Calu3 (cell line): ENCODE data around the gene ZNF431. TPM values are rescaled to one million over a fixed set of nuclear protein-coding genes. Genes with fewer than 3 reads are reported as not detected.

Source experiments
- BruUV-seq: library from RNA; stranded (reverse); fragments of 400-500 nt; replicated peaks from 2 replicates; lab custom pipeline; 2021; lab: Mats Ljungman, UMichigan
- CTCF ChIA-PET: fragments of 300-600 bp; sonication (Branson Sonifier 250); formaldehyde crosslinking; loops from one replicate; lab custom pipeline; 2022; ENCODE audit warnings: antibody characterized with exemption; lab: Charles Lee
- DNase-seq: peaks from one replicate; pipeline ENCODE4 v3.0.0; 2022
- H3K27ac Mint-ChIP-seq: one replicate; pipeline ENCODE4 v1.8.0; 2022; ENCODE audit warnings: mixed read lengths; ENCODE audit not compliant: unreplicated experiment
- H3K27me3 Mint-ChIP-seq: one replicate; pipeline ENCODE4 v1.8.0; 2022; ENCODE audit warnings: mixed read lengths; ENCODE audit not compliant: unreplicated experiment
- H3K36me3 Mint-ChIP-seq: one replicate; pipeline ENCODE4 v1.8.0; 2022; ENCODE audit warnings: mild to moderate bottlenecking, moderate library complexity, mixed read lengths; ENCODE audit not compliant: insufficient read depth, unreplicated experiment
- H3K4me1 Mint-ChIP-seq: one replicate; pipeline ENCODE4 v1.8.0; 2022; ENCODE audit warnings: mild to moderate bottlenecking, low read depth, mixed read lengths; ENCODE audit not compliant: unreplicated experiment
- H3K4me3 Mint-ChIP-seq: one replicate; pipeline ENCODE4 v1.8.0; 2022; ENCODE audit warnings: mild to moderate bottlenecking, low read depth, moderate library complexity, mixed read lengths; ENCODE audit not compliant: unreplicated experiment
- H3K9me3 Mint-ChIP-seq: one replicate; pipeline ENCODE4 v1.8.0; 2022; ENCODE audit warnings: low read depth, mixed read lengths; ENCODE audit not compliant: unreplicated experiment
- intact Hi-C: fragments of 100-400 bp; cut with micrococcal nuclease; formaldehyde crosslinking; loops from one replicate; pipeline ENCODE4 v1.10.0; 2022; ENCODE audit not compliant: unreplicated experiment
- total RNA-seq: library from RNA; stranded (reverse); gene quantifications from 2 replicates; pipeline ENCODE4 v1.2.3, GENCODE V29; 2022
- TF ChIP-seq, protein P1 (sequence below): fragments of 200-600 bp; IDR thresholded peaks from one replicate; pipeline ENCODE4 v1.8.0; 2022; ENCODE audit warnings: antibody characterized with exemption; ENCODE audit not compliant: unreplicated experiment

The ZNF431 gene
- total RNA-seq, 1 experiment from 2014 or later, result 6.6 TPM

DNA sequence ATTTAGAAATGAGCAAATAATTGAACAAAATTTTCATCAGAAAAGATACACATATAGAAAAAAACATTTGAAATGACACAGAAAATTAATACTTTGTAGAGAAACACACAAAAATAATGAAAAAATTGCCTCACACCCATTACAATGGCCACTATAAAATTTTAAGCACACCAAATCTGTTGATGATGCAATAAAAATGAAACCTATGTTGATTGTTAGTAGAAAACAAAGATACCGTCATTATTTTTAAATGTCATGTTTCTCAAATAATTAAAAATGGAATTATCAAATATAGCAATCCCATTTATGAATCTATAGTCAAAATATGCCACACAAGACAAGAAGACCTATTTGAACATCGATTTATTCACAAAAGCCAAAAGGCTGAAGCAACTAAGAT is 96.8 kb downstream of the ZNF431 start:
- DNase-seq, result no peak
- CTCF ChIA-PET, result interaction anchor here (0.5 kb wide), 1 partner anchor 274 kb away, joined by 3 read pairs; no protein-coding TSS in a partner anchor
- Mint-ChIP-seq H3K4me1 (no peaks in the 10 kb centered on the region), H3K4me3 (no peak overlapping the region), H3K27me3 (no peaks in the 10 kb centered on the region), H3K36me3 (no peaks in the 10 kb centered on the region), H3K27ac (no peak overlapping the region), H3K9me3 (peaks cover 9% of the 10 kb centered on the region)
- TF ChIP-seq, protein P1, sequence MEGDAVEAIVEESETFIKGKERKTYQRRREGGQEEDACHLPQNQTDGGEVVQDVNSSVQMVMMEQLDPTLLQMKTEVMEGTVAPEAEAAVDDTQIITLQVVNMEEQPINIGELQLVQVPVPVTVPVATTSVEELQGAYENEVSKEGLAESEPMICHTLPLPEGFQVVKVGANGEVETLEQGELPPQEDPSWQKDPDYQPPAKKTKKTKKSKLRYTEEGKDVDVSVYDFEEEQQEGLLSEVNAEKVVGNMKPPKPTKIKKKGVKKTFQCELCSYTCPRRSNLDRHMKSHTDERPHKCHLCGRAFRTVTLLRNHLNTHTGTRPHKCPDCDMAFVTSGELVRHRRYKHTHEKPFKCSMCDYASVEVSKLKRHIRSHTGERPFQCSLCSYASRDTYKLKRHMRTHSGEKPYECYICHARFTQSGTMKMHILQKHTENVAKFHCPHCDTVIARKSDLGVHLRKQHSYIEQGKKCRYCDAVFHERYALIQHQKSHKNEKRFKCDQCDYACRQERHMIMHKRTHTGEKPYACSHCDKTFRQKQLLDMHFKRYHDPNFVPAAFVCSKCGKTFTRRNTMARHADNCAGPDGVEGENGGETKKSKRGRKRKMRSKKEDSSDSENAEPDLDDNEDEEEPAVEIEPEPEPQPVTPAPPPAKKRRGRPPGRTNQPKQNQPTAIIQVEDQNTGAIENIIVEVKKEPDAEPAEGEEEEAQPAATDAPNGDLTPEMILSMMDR, result no peak
- intact Hi-C loops, result no loop called here
- BruUV-seq, result no TSS peak

Other genes with a start within 250 kb of the ZNF431 start
- 2.6 and 3.5 TPM in 2 replicates for gene ZNF85, start 218.8 kb upstream of the ZNF431 start, total RNA-seq
- 5.0 and 6.1 TPM in 2 replicates for gene ZNF430, start 121.4 kb upstream of the ZNF431 start, total RNA-seq
- 6.8 and 7.9 TPM in 2 replicates for gene ZNF714, start 59.8 kb upstream of the ZNF431 start, total RNA-seq
- gene ZNF708, start 187.4 kb downstream of the ZNF431 start, total RNA-seq, result 4.9 and 6.0 TPM in 2 replicates
- gene ZNF738, start 217.0 kb downstream of the ZNF431 start, total RNA-seq, result 7.4 and 8.2 TPM in 2 replicates